Large intestine (tissue), 3 donors: ENCODE results near the gene CLDN6. TPM values are rescaled to one million over a fixed set of nuclear protein-coding genes. Genes with fewer than 3 reads are reported as not detected.

ENCODE experiments used
- DNase-seq, 2 donors: peaks; one replicate each; pipeline versions ENCODE4 v3.0.0 to v3.0.0-alpha.2; 2013
- H3K27ac ChIP-seq: one replicate; pipeline ENCODE4 v1.5.1; 2013; ENCODE audit warnings: low read length
- H3K27me3 ChIP-seq: 2 replicates; pipeline ENCODE4 v1.6.1; 2013; ENCODE audit warnings: low read length; ENCODE audit not compliant: control insufficient read depth, insufficient read depth
- H3K36me3 ChIP-seq: 2 replicates; pipeline ENCODE4 v1.6.1; 2013; ENCODE audit warnings: low read length; ENCODE audit not compliant: control insufficient read depth, insufficient read depth
- H3K4me1 ChIP-seq: one replicate; pipeline ENCODE4 v1.6.1; 2013; ENCODE audit warnings: low read length; ENCODE audit not compliant: control insufficient read depth, insufficient read depth
- H3K4me3 ChIP-seq: one replicate; pipeline ENCODE4 v1.5.1; 2013; ENCODE audit warnings: low read length
- H3K9me3 ChIP-seq: one replicate; pipeline ENCODE4 v1.6.1; 2013; ENCODE audit warnings: mild to moderate bottlenecking, low read depth, low read length, moderate library complexity; ENCODE audit not compliant: control insufficient read depth
- WGBS: methylation state at CpG from one replicate; pipeline ENCODE4 v1.1.5; 2013; ENCODE audit warnings: low lambda C conversion rate; ENCODE audit not compliant: insufficient coverage; 5-methylcytosine and 5-hydroxymethylcytosine counted together
- polyA plus RNA-seq: library from polyadenylated mRNA; unstranded; fragments of 120-200 nt; gene quantifications from one replicate; pipeline ENCODE4 v1.2.1, GENCODE V29; 2013

Gene CLDN6
- polyA plus RNA-seq, 1 donor = 26.0 TPM

DNA sequence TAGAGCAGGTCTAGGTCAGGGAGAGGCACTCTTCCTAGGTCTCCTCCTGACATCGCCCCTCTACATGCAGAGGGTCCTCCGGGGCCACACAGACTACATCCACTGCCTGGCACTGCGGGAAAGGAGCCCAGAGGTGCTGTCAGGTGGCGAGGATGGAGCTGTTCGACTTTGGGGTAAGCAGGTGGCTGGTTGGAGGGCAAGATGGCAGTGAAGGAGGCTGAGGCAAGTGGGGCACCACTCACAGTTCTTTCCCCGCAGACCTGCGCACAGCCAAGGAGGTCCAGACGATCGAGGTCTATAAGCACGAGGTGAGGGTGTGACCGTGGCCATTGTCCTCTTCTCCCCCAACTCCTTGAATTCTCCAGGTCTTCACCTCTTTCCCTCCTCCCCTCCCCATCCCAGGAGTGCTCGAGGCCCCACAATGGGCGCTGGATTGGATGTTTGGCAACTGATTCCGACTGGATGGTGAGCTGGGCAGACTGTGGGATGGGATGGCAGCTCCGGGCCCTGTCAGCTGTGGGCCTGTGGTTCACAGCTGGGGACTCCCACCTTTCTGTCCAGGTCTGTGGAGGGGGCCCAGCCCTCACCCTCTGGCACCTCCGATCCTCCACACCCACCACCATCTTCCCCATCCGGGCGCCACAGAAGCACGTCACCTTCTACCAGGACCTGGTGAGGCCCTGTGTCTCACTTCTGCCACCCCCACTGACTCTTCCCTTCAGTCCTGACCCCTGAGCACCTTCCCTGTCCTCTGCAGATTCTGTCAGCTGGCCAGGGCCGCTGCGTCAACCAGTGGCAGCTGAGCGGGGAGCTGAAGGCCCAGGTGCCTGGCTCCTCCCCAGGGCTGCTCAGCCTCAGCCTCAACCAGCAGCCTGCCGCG lies 8.9 kb upstream of the CLDN6 start:
- peak in 1 of 2 donors; percentile 3 for DNase-seq

DNA sequence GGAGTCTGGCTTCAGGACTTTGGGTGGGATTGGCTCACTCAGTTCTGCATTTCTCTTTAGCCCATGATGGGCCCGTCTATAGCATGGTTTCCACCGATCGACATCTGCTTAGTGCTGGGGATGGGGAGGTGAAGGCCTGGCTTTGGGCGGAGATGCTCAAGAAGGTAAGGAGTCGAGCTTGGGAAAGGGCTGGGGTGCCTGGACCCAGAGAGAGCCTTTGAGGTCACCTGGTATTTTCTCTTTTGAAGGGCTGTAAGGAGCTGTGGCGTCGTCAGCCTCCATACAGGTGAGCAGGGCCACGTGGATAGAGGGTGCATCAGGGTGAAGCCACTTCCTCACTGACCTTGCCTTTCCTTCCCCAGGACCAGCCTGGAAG lies 8.0 kb upstream of the CLDN6 start:
- peaks cover 6% of the 10 kb centered on the region for H3K9me3 ChIP-seq
- H3K4me1 ChIP-seq = peaks cover 34% of the 10 kb centered on the region
- no peak for DNase-seq
- no peak overlapping the region for H3K4me3 ChIP-seq
- no peak overlapping the region for H3K27ac ChIP-seq
- peaks cover 27% of the 10 kb centered on the region for H3K36me3 ChIP-seq
- peaks cover 25% of the 10 kb centered on the region for H3K27me3 ChIP-seq
- WGBS = no CpG with 5 or more reads among the region's 8 CpGs

More for the DNA sequence above, 8.9 kb upstream of the CLDN6 start:
- peaks cover 29% of the 10 kb centered on the region for H3K4me1 ChIP-seq
- H3K27ac ChIP-seq = no peak overlapping the region
- peaks cover 26% of the 10 kb centered on the region for H3K27me3 ChIP-seq
- no CpG with 5 or more reads among the region's 24 CpGs for WGBS
- no peak overlapping the region for H3K4me3 ChIP-seq
- peaks cover 27% of the 10 kb centered on the region for H3K36me3 ChIP-seq
- peaks cover 6% of the 10 kb centered on the region for H3K9me3 ChIP-seq

DNA sequence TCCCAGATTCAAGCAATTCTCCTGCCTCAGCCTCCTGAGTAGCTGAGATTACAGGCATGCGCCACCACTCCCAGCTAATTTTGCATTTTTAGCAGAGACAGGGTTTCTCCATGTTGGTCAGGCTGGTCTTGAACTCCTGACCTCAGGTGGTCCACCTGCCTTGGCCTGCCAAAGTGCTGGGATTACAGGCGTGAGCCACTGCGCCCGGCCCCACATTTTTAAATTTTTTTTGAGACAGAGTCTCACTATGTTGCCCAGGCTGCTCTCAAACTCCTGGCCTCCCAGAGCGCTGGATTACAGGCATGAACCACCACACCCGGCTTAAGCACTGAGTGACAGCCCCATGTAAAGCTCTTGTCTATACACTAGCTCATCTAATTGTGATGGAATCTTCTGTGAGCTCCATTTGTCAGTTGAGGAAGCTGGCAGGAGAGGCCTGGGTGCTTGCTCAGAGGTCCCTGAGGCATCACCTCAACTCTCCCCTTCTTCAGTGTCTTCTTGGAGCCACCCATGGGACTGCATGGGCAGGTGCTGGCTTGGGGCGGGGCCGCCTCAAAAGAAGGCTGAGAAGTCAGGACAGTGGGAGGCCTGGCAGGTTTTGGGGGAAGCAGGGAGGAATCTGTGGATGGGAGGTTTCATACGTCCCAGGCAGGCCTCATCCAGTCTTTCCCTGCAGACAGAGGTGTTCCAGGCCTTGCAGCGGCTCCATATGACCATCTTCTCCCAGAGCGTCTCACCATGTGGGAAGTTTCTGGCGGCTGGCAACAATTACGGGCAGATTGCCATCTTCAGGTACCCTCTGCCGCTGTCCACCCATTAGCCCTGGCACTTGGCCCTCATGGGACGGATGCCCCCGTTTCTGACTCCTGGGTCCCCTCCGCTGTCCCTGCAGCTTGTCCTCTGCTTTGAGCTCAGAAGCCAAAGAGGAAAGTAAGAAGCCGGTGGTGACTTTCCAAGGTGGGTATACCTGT lies 7.3 kb upstream of the CLDN6 start:
- peaks cover 34% of the 10 kb centered on the region for H3K4me1 ChIP-seq
- no peak overlapping the region for H3K27ac ChIP-seq
- H3K36me3 ChIP-seq = peaks cover 27% of the 10 kb centered on the region
- WGBS = no CpG with 5 or more reads among the region's 18 CpGs
- H3K4me3 ChIP-seq = no peak overlapping the region
- no peak for DNase-seq
- H3K9me3 ChIP-seq = peaks cover 3% of the 10 kb centered on the region
- H3K27me3 ChIP-seq = peaks cover 18% of the 10 kb centered on the region

- H3K27ac ChIP-seq = peak within 1 kb of the TSS; percentile 97
- no CpG with 5 or more reads among the region's 69 CpGs for WGBS
- H3K36me3 ChIP-seq = peaks cover 27% of the 10 kb centered on the region
- peak; percentile 98 to 99 for DNase-seq
- H3K4me1 ChIP-seq = peaks cover 42% of the 10 kb centered on the region
- peak within 1 kb of the TSS; percentile 64 for H3K4me3 ChIP-seq
- peaks cover 4% of the 10 kb centered on the region for H3K27me3 ChIP-seq
- H3K9me3 ChIP-seq = peaks cover 3% of the 10 kb centered on the region
Measured at GRCh38 chr16:3023669-3024478, 5.9 kb upstream of the CLDN6 start, which contains the start of the genes HCFC1R1 and THOC6. Gene HCFC1R1 (minus strand): TSS chr16:3023942. CDS start chr16:3023941, 1 bp downstream. Gene THOC6 (plus strand): TSS chr16:3024035. CDS start chr16:3024327, 292 bp downstream.

DNA sequence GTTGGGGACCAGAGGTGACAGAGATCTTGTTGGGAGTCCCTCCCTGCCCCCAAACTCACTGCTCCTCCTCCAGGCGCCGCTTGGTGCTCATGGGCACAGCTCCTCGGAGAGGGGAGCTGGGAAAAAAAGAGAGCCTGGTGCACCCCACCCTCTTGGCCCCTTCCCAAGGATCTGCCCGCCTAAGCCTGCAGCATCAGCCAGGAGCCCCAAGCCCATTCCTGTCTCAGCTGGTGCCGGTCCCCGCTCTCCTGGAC lies 5.4 kb upstream of the CLDN6 start:
- Histone ChIP-seq H3K4me1 (peaks cover 43% of the 10 kb centered on the region), H3K36me3 (peaks cover 27% of the 10 kb centered on the region), H3K4me3 (peak overlapping the region; percentile 64), H3K9me3 (peaks cover 3% of the 10 kb centered on the region), H3K27ac (peak overlapping the region; percentile 97), H3K27me3 (peaks cover 4% of the 10 kb centered on the region)
- no CpG with 5 or more reads among the region's 6 CpGs for WGBS
- DNase-seq = no peak

DNA sequence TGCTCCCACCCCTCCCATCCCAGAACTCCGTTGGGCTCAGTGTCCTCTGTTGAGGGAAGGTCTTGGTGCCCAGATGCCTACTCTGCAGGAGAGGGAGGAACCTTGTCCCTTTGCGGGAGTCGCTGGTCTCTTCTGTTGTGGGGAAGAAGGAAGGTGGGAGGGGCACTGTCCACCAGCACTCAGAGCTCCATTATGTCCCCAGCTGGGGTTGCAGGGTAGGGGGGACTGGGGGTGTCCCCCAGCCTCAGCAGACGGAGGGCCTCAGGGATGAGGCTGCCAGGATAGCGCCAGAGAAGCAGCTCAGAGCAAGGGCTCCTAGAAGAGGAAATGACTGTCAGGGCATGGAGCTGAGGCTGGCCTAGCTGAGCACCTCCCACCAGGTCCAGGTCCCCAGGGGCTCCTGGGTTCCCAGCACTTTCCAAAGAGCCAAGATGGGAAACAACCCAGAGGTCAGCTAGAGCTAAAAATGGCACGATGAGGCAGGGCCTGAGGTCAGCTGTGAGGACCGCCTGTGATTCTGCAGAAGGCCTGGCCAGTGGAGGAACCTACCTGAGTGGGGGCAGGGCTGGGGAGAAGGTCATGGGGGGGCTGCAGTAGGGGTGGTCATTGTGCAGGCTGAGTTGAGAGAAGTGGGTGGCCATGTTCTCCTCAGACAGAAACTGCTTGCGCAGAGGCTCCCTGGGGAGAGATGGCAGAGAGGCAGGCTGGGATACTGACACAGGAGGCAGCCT lies 4.9 kb upstream of the CLDN6 start:
- DNase-seq = no peak
- Histone ChIP-seq H3K27ac (peak overlapping the region; percentile 97), H3K9me3 (peaks cover 3% of the 10 kb centered on the region), H3K27me3 (peaks cover 9% of the 10 kb centered on the region), H3K36me3 (peaks cover 27% of the 10 kb centered on the region), H3K4me1 (peaks cover 47% of the 10 kb centered on the region), H3K4me3 (peak overlapping the region; percentile 64)
- 0% methylated on average over 1 of the region's 8 CpGs for WGBS

DNA sequence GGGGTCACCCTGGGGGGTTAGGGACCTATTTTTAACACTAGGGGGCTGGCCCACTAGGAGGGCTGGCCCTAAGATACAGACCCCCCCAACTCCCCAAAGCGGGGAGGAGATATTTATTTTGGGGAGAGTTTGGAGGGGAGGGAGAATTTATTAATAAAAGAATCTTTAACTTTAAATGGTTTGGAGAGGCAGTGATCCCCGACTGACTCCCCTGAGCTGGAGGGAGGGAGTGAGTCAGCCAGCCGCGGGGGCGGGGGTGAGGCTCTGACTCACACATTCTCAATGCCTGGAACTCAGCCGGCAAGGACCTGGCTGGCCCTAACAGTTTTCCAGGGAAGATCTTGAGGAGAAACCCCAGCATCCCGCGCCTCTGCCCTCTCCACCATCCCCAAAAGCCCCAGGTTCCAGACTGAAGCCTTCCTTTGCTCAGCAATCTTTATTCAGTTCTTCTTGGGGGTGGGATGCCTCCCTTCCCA lies 4.3 kb upstream of the CLDN6 start:
- Histone ChIP-seq H3K27me3 (peaks cover 14% of the 10 kb centered on the region), H3K4me3 (peak overlapping the region; percentile 64)

DNA sequence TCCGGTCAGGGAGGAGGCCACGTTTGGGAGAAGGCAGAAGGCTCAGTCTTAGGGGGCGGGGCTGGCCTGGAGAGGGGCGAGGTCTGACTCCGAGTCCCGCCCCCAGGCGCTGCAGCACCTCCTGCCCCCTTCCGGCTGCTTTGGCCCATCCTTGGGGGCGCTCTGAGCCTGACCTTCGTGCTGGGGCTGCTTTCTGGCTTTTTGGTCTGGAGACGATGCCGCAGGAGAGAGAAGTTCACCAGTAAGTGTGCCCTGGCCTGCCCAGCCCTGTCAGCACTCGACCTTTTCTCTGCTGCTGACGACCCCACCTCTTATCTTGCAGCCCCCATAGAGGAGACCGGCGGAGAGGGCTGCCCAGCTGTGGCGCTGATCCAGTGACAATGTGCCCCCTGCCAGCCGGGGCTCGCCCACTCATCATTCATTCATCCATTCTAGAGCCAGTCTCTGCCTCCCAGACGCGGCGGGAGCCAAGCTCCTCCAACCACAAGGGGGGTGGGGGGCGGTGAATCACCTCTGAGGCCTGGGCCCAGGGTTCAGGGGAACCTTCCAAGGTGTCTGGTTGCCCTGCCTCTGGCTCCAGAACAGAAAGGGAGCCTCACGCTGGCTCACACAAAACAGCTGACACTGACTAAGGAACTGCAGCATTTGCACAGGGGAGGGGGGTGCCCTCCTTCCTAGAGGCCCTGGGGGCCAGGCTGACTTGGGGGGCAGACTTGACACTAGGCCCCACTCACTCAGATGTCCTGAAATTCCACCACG lies 3.6 kb upstream of the CLDN6 start:
- no peaks in the 10 kb centered on the region for H3K9me3 ChIP-seq
- H3K36me3 ChIP-seq = peaks cover 15% of the 10 kb centered on the region
- no CpG with 5 or more reads among the region's 25 CpGs for WGBS
- H3K27me3 ChIP-seq = peaks cover 15% of the 10 kb centered on the region
- DNase-seq = peak; percentile 78 to 83
- peak overlapping the region; percentile 64 for H3K4me3 ChIP-seq
- H3K27ac ChIP-seq = peak overlapping the region; percentile 97
- peaks cover 52% of the 10 kb centered on the region for H3K4me1 ChIP-seq

More for the DNA sequence above, 4.3 kb upstream of the CLDN6 start:
- DNase-seq = peak; percentile 83 to 84
- Histone ChIP-seq H3K36me3 (peaks cover 21% of the 10 kb centered on the region), H3K4me1 (peaks cover 50% of the 10 kb centered on the region), H3K27ac (peak overlapping the region; percentile 97), H3K9me3 (peaks cover 2% of the 10 kb centered on the region)
- WGBS = 33% methylated on average over 2 of the region's 8 CpGs
